ENCODE data around the gene BMPR1B. TPM values are rescaled to one million over a fixed set of nuclear protein-coding genes. Genes with fewer than 3 reads are reported as not detected.

The BMPR1B gene
- total and polyA plus RNA-seq, 2 of the 4 experiments (the other 2 are of a cell fraction), result 0.24 to 0.90 TPM

DNA sequence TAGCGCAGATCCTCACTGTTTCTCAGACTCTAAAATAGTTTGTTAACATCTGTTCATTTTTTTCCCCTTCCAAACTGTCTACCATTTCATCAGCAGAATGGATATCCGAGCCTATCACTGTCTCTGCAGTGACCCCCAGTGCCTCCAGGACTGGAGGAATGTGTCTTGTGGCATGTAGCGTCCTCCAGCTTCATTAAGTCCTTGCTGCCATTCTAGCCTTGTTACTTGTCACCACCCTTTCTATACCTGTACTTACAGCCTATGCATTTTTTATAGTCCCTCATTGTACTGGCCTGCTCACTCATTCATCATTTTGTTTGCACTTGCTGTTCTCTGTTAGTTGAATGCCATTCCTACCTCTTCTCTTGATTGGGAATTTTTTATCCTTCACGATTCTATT, 179.1 kb downstream of the BMPR1B start:
- Histone ChIP-seq H3K9me3 (ENCODE audit: control insufficient read depth, insufficient read depth, low read length) (no peaks in the 10 kb centered on the region), H3K4ac (ENCODE audit: low read depth, low read length) (peak overlapping the region; percentile 72; the same call in 1 of the 2 replicates), H3K27me3 (ENCODE audit: control insufficient read depth, insufficient read depth, low read length) (no peaks in the 10 kb centered on the region), H4K8ac (ENCODE audit: low read depth in 2 of 2, low read length in 2 of 2) (no peak overlapping the region), H3K9ac (ENCODE audit: low read depth, low read length) (no peak overlapping the region), H3K56ac (ENCODE audit: extremely low read depth, insufficient read depth, low read length) (no peak overlapping the region), H3K14ac (replicated peaks; ENCODE audit: low read depth, low read length) (no peak overlapping the region; the same call in 1 of the 2 replicates), H3K79me1 (ENCODE audit: low read depth in 1 of 2, low read length in 2 of 2) (0 out of 4 replicates have a peak, but pooled peaks cover 0 to 3% of the 10 kb centered on the region in 2 experiments), H3K27ac (ENCODE audit: insufficient read depth, low read length) (no peak overlapping the region), H2AK5ac (ENCODE audit: low read depth, low read length) (peak overlapping the region; percentile 86; the same call in 1 of the 2 replicates), H4K20me1 (ENCODE audit: insufficient read depth, low read length) (no peaks in the 10 kb centered on the region), H4K91ac (ENCODE audit: insufficient read depth, low read depth, low read length) (no peak overlapping the region; the same call in 1 of the 2 replicates), H3K18ac (ENCODE audit: low read depth, low read length) (peak overlapping the region; percentile 35; the same call in 1 of the 2 replicates), H4K5ac (ENCODE audit: low read depth, low read length) (no peak overlapping the region), H3K36me3 (ENCODE audit: control insufficient read depth, insufficient read depth, low read length) (no peaks in the 10 kb centered on the region), H2BK20ac (ENCODE audit: low read depth, low read length) (peak overlapping the region; percentile 11; the same call in 1 of the 2 replicates), H3K4me1 (ENCODE audit: control insufficient read depth, insufficient read depth, low read length) (peaks cover 7% of the 10 kb centered on the region), H3K23ac (ENCODE audit: low read depth, low read length) (no peak overlapping the region), H2BK15ac (ENCODE audit: low read depth, low read length) (peak overlapping the region; percentile 76; the same call in 2 of the 3 replicates), H3K4me2 (ENCODE audit: low read depth, low read length) (no peak overlapping the region), H3K4me3 (ENCODE audit: insufficient read depth, low read depth, low read length) (no peak overlapping the region), H2BK120ac (ENCODE audit: low read depth, low read length) (peak overlapping the region; percentile 62; the same call in 1 of the 2 replicates), H2BK5ac (ENCODE audit: low read depth, low read length, poor library complexity, severe bottlenecking) (no peak overlapping the region), H2AK9ac (replicated peaks; ENCODE audit: low read depth, low read length, poor library complexity) (no peak overlapping the region), H2AFZ (replicated peaks; ENCODE audit: low read length, poor library complexity) (no peak overlapping the region), H3K9me1 (ENCODE audit: insufficient read depth, low read length) (peaks cover 3% of the 10 kb centered on the region)
- ChIA-PET POLR2A (ENCODE audit: unreplicated experiment) (no interaction called here), CTCF (no interaction called here)
- WGBS, 2 experiments (ENCODE audit: extremely low coverage in 2 of 2, insufficient read length in 1 of 2), result no CpG with 5 or more reads among the region's 4 CpGs
- dilution Hi-C loops (cut with HindIII; ENCODE audit: low sequenced_read_pairs, unreplicated experiment), result no loop called here
- in situ Hi-C loops (cut with MboI; ENCODE audit: low sequenced_read_pairs), result no loop called here
- ATAC-seq (ENCODE audit: low read depth) (no peak), DNase-seq (no peak)
- TF ChIP-seq, protein P1, sequence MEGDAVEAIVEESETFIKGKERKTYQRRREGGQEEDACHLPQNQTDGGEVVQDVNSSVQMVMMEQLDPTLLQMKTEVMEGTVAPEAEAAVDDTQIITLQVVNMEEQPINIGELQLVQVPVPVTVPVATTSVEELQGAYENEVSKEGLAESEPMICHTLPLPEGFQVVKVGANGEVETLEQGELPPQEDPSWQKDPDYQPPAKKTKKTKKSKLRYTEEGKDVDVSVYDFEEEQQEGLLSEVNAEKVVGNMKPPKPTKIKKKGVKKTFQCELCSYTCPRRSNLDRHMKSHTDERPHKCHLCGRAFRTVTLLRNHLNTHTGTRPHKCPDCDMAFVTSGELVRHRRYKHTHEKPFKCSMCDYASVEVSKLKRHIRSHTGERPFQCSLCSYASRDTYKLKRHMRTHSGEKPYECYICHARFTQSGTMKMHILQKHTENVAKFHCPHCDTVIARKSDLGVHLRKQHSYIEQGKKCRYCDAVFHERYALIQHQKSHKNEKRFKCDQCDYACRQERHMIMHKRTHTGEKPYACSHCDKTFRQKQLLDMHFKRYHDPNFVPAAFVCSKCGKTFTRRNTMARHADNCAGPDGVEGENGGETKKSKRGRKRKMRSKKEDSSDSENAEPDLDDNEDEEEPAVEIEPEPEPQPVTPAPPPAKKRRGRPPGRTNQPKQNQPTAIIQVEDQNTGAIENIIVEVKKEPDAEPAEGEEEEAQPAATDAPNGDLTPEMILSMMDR (conservative IDR thresholded peaks at IDR 0.05; ENCODE audit: low read depth, low read length), result no peak
- no peak for TF ChIP-seq MXI1 (IDR thresholded peaks at IDR 0.05; ENCODE audit: borderline replicate concordance, low read depth, low read length)
- TF ChIP-seq SMC3 (IDR thresholded peaks at IDR 0.05; ENCODE audit: low read depth, low read length), result no peak
- TF ChIP-seq MAZ (IDR thresholded peaks at IDR 0.05; ENCODE audit: borderline replicate concordance, low read depth, low read length), result no peak
- TF ChIP-seq CEBPB (IDR thresholded peaks at IDR 0.05; ENCODE audit: low read depth, low read length), result no peak
- TF ChIP-seq, protein P2, sequence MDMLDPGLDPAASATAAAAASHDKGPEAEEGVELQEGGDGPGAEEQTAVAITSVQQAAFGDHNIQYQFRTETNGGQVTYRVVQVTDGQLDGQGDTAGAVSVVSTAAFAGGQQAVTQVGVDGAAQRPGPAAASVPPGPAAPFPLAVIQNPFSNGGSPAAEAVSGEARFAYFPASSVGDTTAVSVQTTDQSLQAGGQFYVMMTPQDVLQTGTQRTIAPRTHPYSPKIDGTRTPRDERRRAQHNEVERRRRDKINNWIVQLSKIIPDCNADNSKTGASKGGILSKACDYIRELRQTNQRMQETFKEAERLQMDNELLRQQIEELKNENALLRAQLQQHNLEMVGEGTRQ (IDR thresholded peaks at IDR 0.05; ENCODE audit: low read depth, low read length), result no peak
- no peak for TF ChIP-seq RCOR1 (IDR thresholded peaks at IDR 0.05; ENCODE audit: insufficient replicate concordance, low read length)
- no peak for TF ChIP-seq MAFK (IDR thresholded peaks at IDR 0.05; ENCODE audit: low read depth, low read length)
- intact Hi-C loops (cut with micrococcal nuclease), result no loop called here
- no TSS peak for BruUV-seq (replicated peaks)

Measured in IMR-90 (cell line).